ENCODE data around the gene OR2M3. TPM values are rescaled to one million over a fixed set of nuclear protein-coding genes. Genes with fewer than 3 reads are reported as not detected.
"Not testable (repeated sequence)": the region's sequence is repeated elsewhere in the genome, so short reads cannot be mapped to it uniquely, and the experiment has no call there.

Gene OR2M3
- total RNA-seq, 4 donors from 2014 or later: not detected

GRCh38 chr1:248231117-248231516 is 34.1 kb downstream of the OR2M3 start, which contains the start of gene OR2M4:
TSS of gene OR2M4 (plus strand) at chr1:248231417. CDS start at chr1:248238929, 7,512 bp downstream.
- TF ChIP-seq, protein P1, sequence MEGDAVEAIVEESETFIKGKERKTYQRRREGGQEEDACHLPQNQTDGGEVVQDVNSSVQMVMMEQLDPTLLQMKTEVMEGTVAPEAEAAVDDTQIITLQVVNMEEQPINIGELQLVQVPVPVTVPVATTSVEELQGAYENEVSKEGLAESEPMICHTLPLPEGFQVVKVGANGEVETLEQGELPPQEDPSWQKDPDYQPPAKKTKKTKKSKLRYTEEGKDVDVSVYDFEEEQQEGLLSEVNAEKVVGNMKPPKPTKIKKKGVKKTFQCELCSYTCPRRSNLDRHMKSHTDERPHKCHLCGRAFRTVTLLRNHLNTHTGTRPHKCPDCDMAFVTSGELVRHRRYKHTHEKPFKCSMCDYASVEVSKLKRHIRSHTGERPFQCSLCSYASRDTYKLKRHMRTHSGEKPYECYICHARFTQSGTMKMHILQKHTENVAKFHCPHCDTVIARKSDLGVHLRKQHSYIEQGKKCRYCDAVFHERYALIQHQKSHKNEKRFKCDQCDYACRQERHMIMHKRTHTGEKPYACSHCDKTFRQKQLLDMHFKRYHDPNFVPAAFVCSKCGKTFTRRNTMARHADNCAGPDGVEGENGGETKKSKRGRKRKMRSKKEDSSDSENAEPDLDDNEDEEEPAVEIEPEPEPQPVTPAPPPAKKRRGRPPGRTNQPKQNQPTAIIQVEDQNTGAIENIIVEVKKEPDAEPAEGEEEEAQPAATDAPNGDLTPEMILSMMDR (IDR thresholded peaks at IDR 0.05): no peak
- no peak for DNase-seq (ENCODE audit: low spot score)
- ATAC-seq (ENCODE audit: low FRiP score): no peak

- ATAC-seq (ENCODE audit: low FRiP score): no peak
- DNase-seq (ENCODE audit: low spot score): no peak
- TF ChIP-seq, protein P1 (IDR thresholded peaks at IDR 0.05): no peak
Observed at GRCh38 chr1:248239478-248239877, 42.4 kb downstream of the OR2M3 start.

- ATAC-seq (ENCODE audit: low FRiP score) (no peak), DNase-seq (ENCODE audit: low spot score) (no peak)
- TF ChIP-seq, protein P1 (IDR thresholded peaks at IDR 0.05): no peak
Observed at GRCh38 chr1:248243204-248243603, 46.1 kb downstream of the OR2M3 start.

DNA sequence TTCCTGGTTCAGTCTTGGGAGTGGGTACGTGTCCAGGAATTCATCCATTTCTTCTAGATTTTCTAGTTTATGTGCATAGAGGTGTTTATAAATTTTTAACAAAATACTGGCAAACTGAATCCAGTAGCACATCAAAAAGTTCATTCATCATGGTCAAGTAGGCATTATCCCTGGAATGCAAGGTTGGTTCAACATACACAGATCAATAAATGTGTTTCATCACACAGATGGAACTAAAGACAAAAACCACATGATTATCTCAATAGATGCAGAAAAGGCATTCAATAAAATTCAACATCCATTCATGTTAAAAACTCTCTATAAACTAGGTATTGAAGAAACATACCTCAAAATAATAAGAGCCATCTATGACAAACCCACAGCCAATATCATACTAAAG is 62.2 kb downstream of the OR2M3 start:
- DNase-seq (ENCODE audit: low spot score); ATAC-seq (ENCODE audit: low FRiP score): not testable (repeated sequence)

Other genes with a start within 250 kb of the OR2M3 start
- gene OR2L8, start 248.4 kb upstream of the OR2M3 start, total RNA-seq: not detected
- gene OR2AK2, start 232.0 kb upstream of the OR2M3 start, total RNA-seq: not detected
- gene OR2L5, start 183.6 kb upstream of the OR2M3 start, total RNA-seq: not detected
- under 1 TPM in 1 of 4 donors, not detected in 3; 0.19 TPM for gene OR2L2, start 167.2 kb upstream of the OR2M3 start, total RNA-seq
- not detected for gene OR2L3, start 150.4 kb upstream of the OR2M3 start, total RNA-seq
- gene OR2L13, start 102.1 kb upstream of the OR2M3 start, total RNA-seq: not detected
- not detected for gene OR2M5, start 52.1 kb upstream of the OR2M3 start, total RNA-seq
- not detected for gene OR2M2, start 22.4 kb upstream of the OR2M3 start, total RNA-seq
- not detected for gene OR2M4, start 34.2 kb downstream of the OR2M3 start, total RNA-seq
- under 1 TPM in 1 of 4 donors, not detected in 3; 0.69 TPM for gene OR2T33, start 80.7 kb downstream of the OR2M3 start, total RNA-seq
- not detected for gene OR2T12, start 106.2 kb downstream of the OR2M3 start, total RNA-seq
- gene OR2M7, start 127.3 kb downstream of the OR2M3 start, total RNA-seq: not detected
- gene OR14C36, start 151.5 kb downstream of the OR2M3 start, total RNA-seq: not detected
- not detected for gene OR2T4, start 164.4 kb downstream of the OR2M3 start, total RNA-seq
- gene OR2T6, start 178.5 kb downstream of the OR2M3 start, total RNA-seq: not detected
- gene OR2T1, start 205.8 kb downstream of the OR2M3 start, total RNA-seq: not detected
- not detected for gene OR2T2, start 248.4 kb downstream of the OR2M3 start, total RNA-seq